ENCODE results near the gene WDR64.
A peak's percentile ranks its signal among the peaks of the same experiment; 100 is the strongest.

The WDR64 gene

DNA sequence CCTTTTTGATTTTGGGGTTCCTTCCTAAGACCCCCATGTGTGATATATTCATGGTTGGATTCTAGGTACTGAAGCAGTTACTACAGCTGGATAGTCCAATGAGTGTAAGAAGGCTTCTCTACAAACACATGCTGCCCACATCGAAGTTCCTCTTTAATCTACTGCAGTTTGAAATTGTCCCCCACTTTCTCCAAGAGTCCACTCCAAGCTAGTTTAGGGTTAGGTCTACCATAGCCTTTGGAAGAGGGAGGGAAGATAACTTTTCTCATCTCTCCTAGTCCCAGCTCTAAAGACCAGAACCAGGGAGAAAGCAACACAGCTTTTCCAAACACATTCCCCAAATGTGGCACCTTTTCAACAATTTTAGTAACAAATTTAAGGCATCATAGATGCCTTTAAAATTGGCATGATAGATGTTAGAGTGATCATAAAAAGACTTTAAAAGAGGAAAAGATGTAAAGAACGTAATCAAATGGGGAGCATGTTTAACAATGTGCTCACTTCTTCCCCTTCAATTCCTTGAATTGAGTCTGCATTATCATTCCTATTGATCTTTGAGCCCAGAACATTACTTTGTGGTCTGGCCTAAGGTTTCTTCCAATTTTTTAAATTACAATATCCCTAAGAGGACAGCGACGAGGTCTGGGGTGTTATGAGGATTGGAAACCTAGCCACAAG lies 194.9 kb downstream of the WDR64 start:
- no peak for DNase-seq (ENCODE audit: low read depth)
- TF ChIP-seq, protein P1, sequence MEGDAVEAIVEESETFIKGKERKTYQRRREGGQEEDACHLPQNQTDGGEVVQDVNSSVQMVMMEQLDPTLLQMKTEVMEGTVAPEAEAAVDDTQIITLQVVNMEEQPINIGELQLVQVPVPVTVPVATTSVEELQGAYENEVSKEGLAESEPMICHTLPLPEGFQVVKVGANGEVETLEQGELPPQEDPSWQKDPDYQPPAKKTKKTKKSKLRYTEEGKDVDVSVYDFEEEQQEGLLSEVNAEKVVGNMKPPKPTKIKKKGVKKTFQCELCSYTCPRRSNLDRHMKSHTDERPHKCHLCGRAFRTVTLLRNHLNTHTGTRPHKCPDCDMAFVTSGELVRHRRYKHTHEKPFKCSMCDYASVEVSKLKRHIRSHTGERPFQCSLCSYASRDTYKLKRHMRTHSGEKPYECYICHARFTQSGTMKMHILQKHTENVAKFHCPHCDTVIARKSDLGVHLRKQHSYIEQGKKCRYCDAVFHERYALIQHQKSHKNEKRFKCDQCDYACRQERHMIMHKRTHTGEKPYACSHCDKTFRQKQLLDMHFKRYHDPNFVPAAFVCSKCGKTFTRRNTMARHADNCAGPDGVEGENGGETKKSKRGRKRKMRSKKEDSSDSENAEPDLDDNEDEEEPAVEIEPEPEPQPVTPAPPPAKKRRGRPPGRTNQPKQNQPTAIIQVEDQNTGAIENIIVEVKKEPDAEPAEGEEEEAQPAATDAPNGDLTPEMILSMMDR (IDR thresholded peaks at IDR 0.05; ENCODE audit: control insufficient read depth, insufficient read depth, low read depth, low read length, missing control alignments), result no peak

DNA sequence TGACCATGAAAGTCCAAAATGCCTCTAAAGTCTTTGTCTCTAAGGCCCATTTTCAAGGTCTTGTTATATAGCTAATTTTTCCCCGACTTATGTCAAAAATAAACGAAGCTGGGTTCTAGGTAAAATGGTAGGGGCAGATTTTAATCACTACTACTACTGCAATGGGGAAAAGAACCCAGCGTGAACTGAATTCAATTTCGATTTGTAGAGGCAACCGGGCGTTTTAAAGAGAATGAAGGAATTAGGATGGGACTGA lies 195.4 kb downstream of the WDR64 start:
- TF ChIP-seq, protein P1 (IDR thresholded peaks at IDR 0.05; ENCODE audit: control insufficient read depth, insufficient read depth, low read depth, low read length, missing control alignments), result no peak

More for the DNA sequence above, 194.9 kb downstream of the WDR64 start:
- no peak overlapping the region for H3K4me3 ChIP-seq (ENCODE audit: control insufficient read depth, low read depth, low read length)

DNA sequence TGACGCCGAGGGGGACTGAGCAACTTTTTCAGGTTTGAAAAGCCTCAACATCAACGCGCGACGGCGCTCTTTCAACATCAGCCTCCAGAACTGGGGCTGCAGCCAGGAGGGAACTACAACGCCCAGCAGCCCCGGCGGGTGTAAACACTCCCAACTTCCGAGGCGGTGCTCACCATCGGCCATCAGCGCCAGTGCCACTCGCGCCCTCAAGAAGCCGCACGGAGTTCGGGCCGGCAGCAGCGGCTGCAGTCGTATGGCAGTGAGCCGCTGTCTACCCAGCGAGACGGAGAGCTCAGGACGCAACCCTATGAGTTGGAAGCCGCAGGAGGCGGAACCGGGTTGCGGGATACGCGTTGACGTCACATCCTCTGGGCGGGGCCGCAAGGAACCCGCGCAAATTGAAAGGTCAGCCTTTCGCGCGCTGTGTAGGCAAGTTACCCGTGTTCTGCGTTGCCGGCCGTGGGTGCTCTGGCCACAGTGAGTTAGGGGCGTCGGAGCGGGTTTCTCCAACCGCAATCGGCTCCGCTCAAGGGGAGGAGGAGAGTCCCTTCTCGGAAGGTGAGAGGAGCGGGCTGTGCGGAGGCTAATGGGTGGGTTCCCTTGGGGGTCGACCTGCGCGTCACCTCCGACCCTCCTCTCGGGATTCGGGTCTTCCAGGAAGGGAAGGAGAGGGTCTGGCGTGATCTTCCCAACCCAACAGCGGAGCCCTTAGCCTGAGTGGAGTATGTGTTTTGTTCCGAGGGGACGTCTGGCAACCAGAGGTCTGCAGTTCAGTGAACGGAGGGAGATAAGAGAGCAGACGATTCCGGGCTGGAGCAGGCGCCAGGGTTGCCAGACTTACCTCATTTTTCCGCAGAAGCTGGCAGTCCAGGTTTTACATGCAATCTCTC lies 196.0 kb downstream of the WDR64 start, which contains the start of gene EXO1:
Gene EXO1 (plus strand): TSS at position 409 of the 890 bp plus-strand sequence. CDS start 2,222 bp downstream, outside the sequence.
- DNase-seq (ENCODE audit: low read depth), result peak; percentile 51
- TF ChIP-seq, protein P1 (IDR thresholded peaks at IDR 0.05; ENCODE audit: control insufficient read depth, insufficient read depth, low read depth, low read length, missing control alignments), result peak; percentile 36
- H3K4me3 ChIP-seq (ENCODE audit: control insufficient read depth, low read depth, low read length), result peak within 1 kb of the TSS; percentile 70

More for the DNA sequence above, 195.4 kb downstream of the WDR64 start:
- H3K4me3 ChIP-seq (ENCODE audit: control insufficient read depth, low read depth, low read length), result peak overlapping the region; percentile 70
- no peak for DNase-seq (ENCODE audit: low read depth)

DNA sequence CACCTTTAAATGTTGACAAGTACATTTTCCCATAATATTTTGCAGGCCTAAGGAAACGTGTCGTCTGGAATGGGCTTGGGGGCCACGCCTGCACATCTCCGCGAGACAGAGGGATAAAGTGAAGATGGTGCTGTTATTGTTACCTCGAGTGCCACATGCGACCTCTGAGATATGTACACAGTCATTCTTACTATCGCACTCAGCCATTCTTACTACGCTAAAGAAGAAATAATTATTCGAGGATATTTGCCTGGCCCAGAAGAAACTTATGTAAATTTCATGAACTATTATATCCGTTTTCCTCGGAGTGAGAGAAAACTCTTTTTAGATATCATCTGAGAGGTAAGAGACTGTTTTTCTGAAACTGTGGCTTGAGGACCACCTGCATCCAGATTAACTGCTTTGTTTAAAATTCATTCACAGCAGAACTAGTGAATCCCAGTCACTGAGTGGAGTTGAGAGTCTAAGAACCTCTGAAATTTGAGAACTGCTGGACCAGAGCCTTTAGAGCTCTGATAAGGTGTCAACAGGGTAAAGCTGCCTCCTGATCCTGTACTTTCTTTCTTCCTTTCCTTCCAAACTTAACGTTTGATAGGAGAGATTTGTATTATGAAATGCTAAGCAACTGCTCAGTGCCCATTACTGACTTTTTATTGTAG lies 196.7 kb downstream of the WDR64 start:
- no peak for DNase-seq (ENCODE audit: low read depth)
- H3K4me3 ChIP-seq (ENCODE audit: control insufficient read depth, low read depth, low read length), result peak overlapping the region; percentile 70
- TF ChIP-seq, protein P1 (IDR thresholded peaks at IDR 0.05; ENCODE audit: control insufficient read depth, insufficient read depth, low read depth, low read length, missing control alignments), result no peak

DNA sequence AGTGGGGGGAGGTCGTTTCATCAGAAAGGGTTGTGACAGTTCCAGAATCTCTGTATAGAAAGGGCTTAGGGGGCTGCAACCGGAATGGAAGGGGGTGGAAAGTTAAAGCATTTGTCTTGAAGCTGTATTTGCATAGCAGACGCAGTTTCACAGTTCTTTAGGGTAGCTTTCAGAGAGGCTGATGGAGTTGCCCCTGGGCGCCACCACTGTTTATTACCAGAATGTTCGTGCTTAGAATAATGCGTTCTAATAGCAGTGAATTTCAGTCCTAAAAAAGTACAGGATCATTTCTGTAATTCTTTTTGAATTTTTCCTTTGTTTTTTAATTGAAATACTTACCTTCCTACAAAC lies 197.2 kb downstream of the WDR64 start:
- TF ChIP-seq, protein P1 (IDR thresholded peaks at IDR 0.05; ENCODE audit: control insufficient read depth, insufficient read depth, low read depth, low read length, missing control alignments), result no peak
- no peak overlapping the region for H3K4me3 ChIP-seq (ENCODE audit: control insufficient read depth, low read depth, low read length)

More for the DNA sequence above, 197.2 kb downstream of the WDR64 start:
- DNase-seq (ENCODE audit: low read depth), result no peak

Measured in AG09309 (cell line).